Measurements from ENCODE around the gene HNRNPLL. TPM values are rescaled to one million over a fixed set of nuclear protein-coding genes. Genes with fewer than 3 reads are reported as not detected.

Gene HNRNPLL
- total RNA-seq, 3 donors from 2014 or later: 48.3 to 75.1 (median 57.0) TPM

GRCh38 chr2:38622210-38622609 is 19.5 kb upstream of the HNRNPLL start:
- H3K27me3 ChIP-seq: no peaks in the 10 kb centered on the region
- H3K9me3 ChIP-seq: no peaks in the 10 kb centered on the region
- H3K36me3 ChIP-seq: no peaks in the 10 kb centered on the region
- intact Hi-C loops (cut with DNase I; ENCODE audit: low total_unique reads): no loop called here
- no peak for DNase-seq (ENCODE audit: low spot score in 2 of 2)
- H3K27ac ChIP-seq: no peak overlapping the region
- H3K4me1 ChIP-seq: no peaks in the 10 kb centered on the region
- H3K4me3 ChIP-seq: no peak overlapping the region
- TF ChIP-seq POLR2A (IDR thresholded peaks at IDR 0.05): no peak

GRCh38 chr2:38621018-38621417 is 18.3 kb upstream of the HNRNPLL start:
- Histone ChIP-seq H3K9me3 (no peaks in the 10 kb centered on the region), H3K4me3 (no peak overlapping the region), H3K4me1 (no peaks in the 10 kb centered on the region), H3K27me3 (no peaks in the 10 kb centered on the region), H3K27ac (no peak overlapping the region), H3K36me3 (no peaks in the 10 kb centered on the region)
- TF ChIP-seq POLR2AphosphoS5 (IDR thresholded peaks at IDR 0.05) (no peak), CTCF (IDR thresholded peaks at IDR 0.05) (no peak), POLR2A (IDR thresholded peaks at IDR 0.05) (no peak)
- DNase-seq (ENCODE audit: low spot score in 2 of 2): no peak
- intact Hi-C loops (cut with DNase I; ENCODE audit: low total_unique reads): no loop called here

- TF ChIP-seq POLR2AphosphoS5 (IDR thresholded peaks at IDR 0.05) (no peak), POLR2A (IDR thresholded peaks at IDR 0.05) (no peak), CTCF (IDR thresholded peaks at IDR 0.05) (no peak)
- no peaks in the 10 kb centered on the region for H3K4me1 ChIP-seq
- no peaks in the 10 kb centered on the region for H3K36me3 ChIP-seq
- H3K27ac ChIP-seq: peak overlapping the region in 1 of 2 donors; percentile 29
- intact Hi-C loops (cut with DNase I; ENCODE audit: low total_unique reads): no loop called here
- no peaks in the 10 kb centered on the region for H3K27me3 ChIP-seq
- no peak overlapping the region for H3K4me3 ChIP-seq
- H3K9me3 ChIP-seq: no peaks in the 10 kb centered on the region
- DNase-seq (ENCODE audit: low spot score in 2 of 2): no peak
Measured at GRCh38 chr2:38620282-38620977, 17.7 kb upstream of the HNRNPLL start.

- H3K27ac ChIP-seq: peak overlapping the region; percentile 3 to 29
- TF ChIP-seq POLR2A (IDR thresholded peaks at IDR 0.05): no peak
- TF ChIP-seq CTCF (IDR thresholded peaks at IDR 0.05): no peak
- no peaks in the 10 kb centered on the region for H3K4me1 ChIP-seq
- no peak for DNase-seq (ENCODE audit: low spot score in 2 of 2)
- no peaks in the 10 kb centered on the region for H3K36me3 ChIP-seq
- H3K4me3 ChIP-seq: no peak overlapping the region
- intact Hi-C loops (cut with DNase I; ENCODE audit: low total_unique reads): no loop called here
- H3K27me3 ChIP-seq: no peaks in the 10 kb centered on the region
- H3K9me3 ChIP-seq: no peaks in the 10 kb centered on the region
Measured at GRCh38 chr2:38619458-38620164, 16.9 kb upstream of the HNRNPLL start.

- Histone ChIP-seq H3K27me3 (no peaks in the 10 kb centered on the region), H3K27ac (no peak overlapping the region), H3K9me3 (no peaks in the 10 kb centered on the region), H3K4me3 (no peak overlapping the region), H3K4me1 (no peaks in the 10 kb centered on the region), H3K36me3 (no peaks in the 10 kb centered on the region)
- intact Hi-C loops (cut with DNase I; ENCODE audit: low total_unique reads): no loop called here
- TF ChIP-seq POLR2A (IDR thresholded peaks at IDR 0.05) (no peak), POLR2AphosphoS5 (IDR thresholded peaks at IDR 0.05) (no peak), CTCF (IDR thresholded peaks at IDR 0.05) (no peak)
- no peak for DNase-seq (ENCODE audit: low spot score in 2 of 2)
Measured at GRCh38 chr2:38617301-38617700, 14.6 kb upstream of the HNRNPLL start.
